Adrenal gland (tissue), 12 donors: Measurements from ENCODE around the gene POLR2A. TPM values are rescaled to one million over a fixed set of nuclear protein-coding genes. Genes with fewer than 3 reads are reported as not detected.

Experiments used
- DNase-seq, 7 donors: peaks; one replicate each; pipeline ENCODE4 v3.0.0-alpha.2; 2019 to 2020
- H3K27ac ChIP-seq, 5 donors: fragments of 200-600 bp; sonication (generic) in 4 of 5; 1 replicate in 3 of 5; 2 replicates in 2 of 5; pipeline versions ENCODE4 v1.5.1 to v1.8.0; 2016 to 2020; ENCODE audit warnings: mild to moderate bottlenecking in 1 of 5
- H3K27me3 ChIP-seq: fragments of 200-600 bp; 2 replicates; pipeline ENCODE4 v1.8.0; 2021
- H3K36me3 ChIP-seq, 2 donors: fragments of 200-600 bp; replicated peaks in 1 of 2; 1 replicate in 1 of 2; 2 replicates in 1 of 2; pipeline versions ENCODE4 v1.5.1 to v1.8.0; 2018 to 2022
- H3K4me1 ChIP-seq, 2 donors: fragments of 200-600 bp; replicated peaks in 1 of 2; 1 replicate in 1 of 2; 2 replicates in 1 of 2; pipeline versions ENCODE4 v1.5.1 to v1.8.0; 2018 to 2021
- H3K4me3 ChIP-seq, 4 donors: fragments of 200-600 bp; sonication (generic) in 3 of 4; one replicate each; pipeline ENCODE4 v1.5.1; 2016 to 2018
- H3K9me3 ChIP-seq, 3 donors: fragments of 200-600 bp; sonication (generic) in 1 of 3; replicated peaks in 1 of 3; 1 replicate in 2 of 3; 2 replicates in 1 of 3; pipeline versions ENCODE4 v1.5.1 to v1.8.0; 2016 to 2021
- CTCF ChIP-seq, 6 experiments: fragments of 450-650 bp in 4 of 6; fragments of 200-600 bp in 2 of 6; sonication (generic) in 1 of 6; IDR thresholded peaks; 1 replicate in 5 of 6; 2 replicates in 1 of 6; pipeline versions ENCODE4 v1.5.1 to v1.8.0; 2016 to 2021; ENCODE audit warnings: antibody characterized with exemption in 6 of 6, mild to moderate bottlenecking in 2 of 6, moderate library complexity in 1 of 6
- POLR2A ChIP-seq, 2 donors: fragments of 450-650 bp; IDR thresholded peaks; one replicate each; pipeline ENCODE4 v1.6.1; 2017; ENCODE audit warnings: antibody characterized with exemption in 2 of 2, mild to moderate bottlenecking in 2 of 2, moderate library complexity in 1 of 2
- WGBS, 4 donors: extraction: QIAGEN DNeasy Blood & Tissue Kit in 2 of 4; methylation state at CpG; one replicate each; pipeline versions ENCODE4 v1.1.5 to v1.1.7; 2013 to 2017; 5-methylcytosine and 5-hydroxymethylcytosine counted together
- intact Hi-C, 2 donors: fragments of 100-400 bp; cut with DNase I; formaldehyde crosslinking; loops; one replicate each; pipeline versions ENCODE4 v1.14.1 to v1.15.0; 2022 to 2023
- polyA plus RNA-seq, 3 donors: library from polyadenylated mRNA; stranded (reverse); fragments of 200-250 nt in 2 of 3; fragments of 350-450 nt in 1 of 3; fragmentation: Illumina TruSeq in 1 of 3; extraction: RNeasy Lipid Tissue Mini Kit (QIAGEN cat#74804) in 1 of 3; gene quantifications; one replicate each; pipeline ENCODE4 v1.2.3, GENCODE V29; 2013 to 2014
- total RNA-seq, 9 donors: library from RNA; depleted of rRNA in 4 of 9; stranded (reverse); fragments of >200 nt in 4 of 9; fragments of 120-200 nt in 1 of 9; fragmentation: NEBNext Ultra II Directional in 1 of 9; extraction: Animal tissue kit (Norgen Biotek cat#: 25700) in 1 of 9; gene quantifications; one replicate each; pipeline versions ENCODE4 v1.1.0 to v1.2.4, GENCODE V29; 2013 to 2023
- donor health status: healthy with polysubstance abuse.
- donor health status: Bipolar disorder and iron deficiency.
- donor health status: DM: yes; HTN: yes; CAD: no.
- donor health status: DM: no; HTN: no; CAD: no.
- donor health status: DM: no; HTN: no; CAD: no.
- donor health status: DM: yes; HTN: yes; CAD: no.

Gene POLR2A
- total and polyA plus RNA-seq, 12 donors = 19.3 to 172 (median 87.7) TPM

GRCh38 chr17:7462474-7463371 is 21.4 kb upstream of the POLR2A start:
- peaks cover 20 to 22% of the 10 kb centered on the region in 2 donors for H3K4me1 ChIP-seq
- H3K27me3 ChIP-seq = no peaks in the 10 kb centered on the region
- H3K27ac ChIP-seq = peak overlapping the region in 1 of 5 donors; percentile 34
- H3K4me3 ChIP-seq = no peak overlapping the region
- 83 to 88% (median 86%) methylated on average over 15 to 44 of the region's 44 CpGs for WGBS, 4 donors
- peaks cover 0 to 43% of the 10 kb centered on the region in 2 donors for H3K36me3 ChIP-seq
- no peaks in the 10 kb centered on the region for H3K9me3 ChIP-seq
- TF ChIP-seq POLR2A (IDR thresholded peaks at IDR 0.05) (no peak), CTCF (IDR thresholded peaks at IDR 0.05) (no peak)
- DNase-seq = no peak
- intact Hi-C loops = no loop called here

- Histone ChIP-seq H3K27me3 (no peaks in the 10 kb centered on the region), H3K4me3 (no peak overlapping the region), H3K4me1 (peaks cover 20 to 24% of the 10 kb centered on the region in 2 donors), H3K36me3 (peaks cover 0 to 43% of the 10 kb centered on the region in 2 donors), H3K27ac (peak overlapping the region in 1 of 5 donors; percentile 34), H3K9me3 (no peaks in the 10 kb centered on the region)
- WGBS, 4 donors = 83 to 94% (median 85%) methylated on average over 5 to 14 of the region's 14 CpGs
- TF ChIP-seq CTCF (IDR thresholded peaks at IDR 0.05) (no peak), POLR2A (IDR thresholded peaks at IDR 0.05) (no peak)
- no peak for DNase-seq
- intact Hi-C loops = no loop called here
Measured at GRCh38 chr17:7463372-7463846, 20.8 kb upstream of the POLR2A start.

GRCh38 chr17:7464081-7464480 is 20.1 kb upstream of the POLR2A start:
- intact Hi-C loops = no loop called here
- H3K36me3 ChIP-seq = peaks cover 0 to 43% of the 10 kb centered on the region in 2 donors
- DNase-seq = no peak
- H3K9me3 ChIP-seq = no peaks in the 10 kb centered on the region
- H3K4me3 ChIP-seq = no peak overlapping the region
- H3K4me1 ChIP-seq = peaks cover 20 to 24% of the 10 kb centered on the region in 2 donors
- no peaks in the 10 kb centered on the region for H3K27me3 ChIP-seq
- 83 to 92% (median 88%) methylated on average over 9 of the region's 9 CpGs for WGBS, 4 donors
- TF ChIP-seq CTCF (IDR thresholded peaks at IDR 0.05) (no peak), POLR2A (IDR thresholded peaks at IDR 0.05) (no peak)
- H3K27ac ChIP-seq = no peak overlapping the region

GRCh38 chr17:7465597-7466275 is 18.4 kb upstream of the POLR2A start:
- Histone ChIP-seq H3K27ac (peak overlapping the region; percentile 78 to 95 (median 92)), H3K36me3 (peaks cover 0 to 43% of the 10 kb centered on the region in 2 donors), H3K9me3 (no peaks in the 10 kb centered on the region), H3K27me3 (no peaks in the 10 kb centered on the region), H3K4me3 (no peak overlapping the region), H3K4me1 (peaks cover 26 to 35% of the 10 kb centered on the region in 2 donors)
- intact Hi-C loops = no loop called here
- WGBS, 4 donors = 86 to 96% (median 89%) methylated on average over 13 to 33 of the region's 33 CpGs
- TF ChIP-seq CTCF (IDR thresholded peaks at IDR 0.05) (no peak), POLR2A (IDR thresholded peaks at IDR 0.05) (no peak)
- no peak for DNase-seq
